ENCODE measurements around the gene BRD7.

The BRD7 gene

GRCh38 chr16:50389900-50390299 lies 21.1 kb upstream of the BRD7 start:
- DNase-seq (ENCODE audit: low spot score) = no peak

DNA sequence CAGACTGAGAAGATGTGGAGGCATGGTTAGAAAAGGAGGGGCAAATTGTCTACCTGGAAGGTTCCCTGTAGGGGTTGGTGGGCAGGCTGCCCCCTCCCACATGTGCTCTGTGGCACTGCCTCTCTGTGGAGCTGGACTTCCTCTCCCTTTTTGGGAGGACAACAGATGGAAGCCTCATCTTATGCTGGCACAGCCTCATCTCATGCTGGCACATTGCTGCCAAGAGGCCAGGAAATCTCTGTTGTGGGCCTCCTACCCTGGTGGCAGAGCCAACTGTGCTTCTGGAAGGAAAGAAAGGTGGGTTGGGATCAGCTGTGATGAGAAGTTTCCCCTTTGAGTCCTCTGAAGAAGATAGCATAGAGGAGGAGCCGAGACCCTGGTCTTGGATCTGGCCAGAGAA lies 19.7 kb upstream of the BRD7 start:
- DNase-seq (ENCODE audit: low spot score) = no peak

DNA sequence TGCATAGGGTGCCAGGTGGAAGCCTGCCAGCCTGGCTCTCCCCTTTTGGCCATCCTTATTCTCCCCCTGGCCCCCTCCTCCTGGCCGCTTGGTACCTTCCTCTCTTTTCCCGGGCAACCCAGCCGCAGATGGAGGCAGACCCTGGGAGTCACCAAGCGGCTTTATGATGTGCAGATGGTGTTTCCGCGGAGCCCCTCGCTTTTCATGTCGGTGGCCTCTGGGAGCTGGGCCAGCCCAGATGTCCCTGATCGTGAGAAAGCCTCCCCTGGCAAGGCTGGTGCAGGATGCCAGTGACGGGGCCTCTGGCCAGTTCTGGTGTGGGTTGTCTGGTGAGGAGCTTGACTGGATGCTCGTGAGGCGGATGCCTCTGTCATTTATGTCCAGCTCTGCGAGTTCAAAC lies 18.0 kb upstream of the BRD7 start:
- no peak for DNase-seq (ENCODE audit: low spot score)

DNA sequence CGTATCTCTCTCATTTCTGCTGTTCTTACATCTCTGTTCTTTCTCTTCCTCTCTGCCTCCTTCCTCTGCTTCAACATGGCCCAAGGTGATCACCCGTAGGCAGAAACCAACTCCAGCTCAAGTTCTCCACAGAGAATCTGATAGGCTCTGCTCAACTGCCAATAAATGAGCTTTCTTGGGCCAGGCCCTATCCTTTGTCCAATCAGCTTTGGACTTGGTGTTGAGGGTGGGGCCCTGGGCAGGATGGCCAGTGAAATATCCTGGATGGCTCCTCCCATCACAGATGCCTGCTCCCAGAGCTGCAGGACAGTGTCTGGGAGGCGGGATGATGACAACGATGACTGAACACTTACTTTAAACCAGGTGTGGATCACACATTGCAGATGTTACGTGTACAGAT lies 17.4 kb upstream of the BRD7 start:
- DNase-seq (ENCODE audit: low spot score) = no peak

DNA sequence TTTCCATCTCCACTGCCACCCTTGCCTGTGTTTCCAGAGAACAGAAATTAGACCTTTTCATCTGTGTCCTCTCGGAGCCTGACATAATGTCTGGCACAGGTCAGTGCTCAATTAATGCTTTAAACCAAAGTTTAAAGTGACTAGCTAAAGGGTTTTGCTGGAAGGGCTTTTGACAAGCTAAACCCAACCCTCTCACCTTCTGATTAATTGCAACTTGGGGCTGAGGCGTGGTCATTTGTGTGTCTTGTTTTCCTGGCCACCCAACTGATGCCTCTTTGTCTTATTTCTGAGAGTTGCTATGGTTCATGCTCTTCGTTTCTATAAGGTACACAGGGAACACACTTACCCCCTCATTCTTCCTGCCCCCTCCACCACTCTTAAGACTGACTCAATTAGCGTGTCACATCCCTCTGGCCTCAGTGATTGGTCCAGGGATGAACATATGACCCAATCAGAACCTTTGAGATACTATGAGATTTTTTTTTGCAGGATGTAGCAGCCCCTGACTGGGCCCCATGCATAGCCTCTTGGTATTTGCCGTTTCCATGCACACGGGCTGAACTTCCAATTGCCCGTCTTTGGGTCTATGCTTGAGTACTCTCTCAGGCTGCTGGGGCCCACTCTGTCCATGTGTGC lies 15.8 kb upstream of the BRD7 start:
- DNase-seq (ENCODE audit: low spot score) = no peak

- DNase-seq (ENCODE audit: low spot score) = no peak
Measured at GRCh38 chr16:50381679-50382440, 13.1 kb upstream of the BRD7 start.

DNA sequence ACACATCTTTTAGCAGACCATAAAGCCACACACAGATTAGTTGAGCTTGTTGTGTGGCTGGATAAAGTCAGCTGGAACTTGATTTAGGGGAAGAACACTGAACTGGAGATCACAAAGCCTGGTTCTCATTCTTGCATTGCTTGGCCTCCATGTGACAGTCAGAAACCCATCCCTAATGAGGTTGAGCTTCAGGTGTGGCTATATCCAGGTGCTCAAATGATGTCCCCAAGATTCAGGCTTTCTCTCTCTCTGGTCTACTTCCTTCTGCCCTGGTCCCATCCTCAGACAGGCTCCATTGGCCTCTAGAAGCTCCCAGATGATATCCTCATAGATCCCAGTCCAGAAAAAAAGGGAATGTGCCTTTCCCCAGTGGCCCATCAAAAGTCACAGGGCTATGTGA lies 9.6 kb upstream of the BRD7 start:
- no peak for DNase-seq (ENCODE audit: low spot score)

GRCh38 chr16:50377001-50377400 lies 8.2 kb upstream of the BRD7 start:
- DNase-seq (ENCODE audit: low spot score) = no peak

GRCh38 chr16:50373780-50374179 lies 5.0 kb upstream of the BRD7 start:
- DNase-seq (ENCODE audit: low spot score) = no peak

DNA sequence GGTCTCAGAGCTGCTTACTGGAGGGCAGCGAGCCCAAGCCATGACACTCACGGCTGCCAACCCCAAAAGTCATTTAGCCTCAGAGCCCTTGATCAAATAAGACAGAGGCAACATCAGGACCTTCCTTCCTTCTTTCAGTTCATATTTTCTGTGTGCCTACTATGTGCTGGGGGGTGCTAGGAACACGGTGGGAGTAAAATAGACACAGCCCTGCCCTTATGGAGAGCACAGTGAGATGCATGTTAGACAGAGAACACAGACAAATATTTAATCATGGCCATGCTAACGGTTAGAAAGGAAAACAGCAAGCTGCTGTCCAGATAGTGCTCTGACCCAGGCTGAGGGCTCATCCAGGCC lies 4.5 kb upstream of the BRD7 start:
- no peak for DNase-seq (ENCODE audit: low spot score)

GRCh38 chr16:50372611-50373344 lies 4.0 kb upstream of the BRD7 start:
- DNase-seq (ENCODE audit: low spot score) = no peak

DNA sequence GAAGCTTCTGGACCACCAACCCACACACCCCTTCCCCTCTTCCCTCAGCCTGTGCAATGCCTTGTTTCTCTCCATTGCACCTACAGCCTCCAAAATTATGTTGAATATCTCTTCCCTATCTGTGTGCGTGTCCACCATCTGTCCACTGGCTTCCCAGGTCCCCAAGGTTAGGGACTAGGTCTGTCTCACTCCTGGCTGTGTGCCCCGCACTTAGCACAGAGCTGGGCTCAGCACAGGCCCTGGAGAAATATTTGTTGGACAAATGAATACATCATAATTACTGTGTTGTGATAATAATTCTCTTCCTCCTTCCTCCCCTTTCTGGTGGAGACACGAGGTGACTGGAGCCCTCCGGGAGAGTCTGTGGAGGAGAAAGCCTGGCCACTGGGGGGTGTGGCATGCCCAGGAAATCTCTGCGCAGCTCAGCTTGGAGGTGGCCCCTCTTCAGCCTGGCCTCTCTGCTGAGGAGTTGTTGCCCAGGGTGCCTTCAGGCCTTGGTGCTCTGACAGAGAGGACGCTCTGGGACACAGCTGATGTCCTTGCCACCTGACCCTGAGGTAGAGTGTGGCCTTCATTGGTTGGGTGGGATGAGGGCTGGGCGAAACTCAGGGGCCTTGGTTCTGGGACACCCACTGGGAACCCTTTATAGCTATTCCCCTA lies 3.3 kb upstream of the BRD7 start:
- DNase-seq (ENCODE audit: low spot score) = peak; percentile 52

DNA sequence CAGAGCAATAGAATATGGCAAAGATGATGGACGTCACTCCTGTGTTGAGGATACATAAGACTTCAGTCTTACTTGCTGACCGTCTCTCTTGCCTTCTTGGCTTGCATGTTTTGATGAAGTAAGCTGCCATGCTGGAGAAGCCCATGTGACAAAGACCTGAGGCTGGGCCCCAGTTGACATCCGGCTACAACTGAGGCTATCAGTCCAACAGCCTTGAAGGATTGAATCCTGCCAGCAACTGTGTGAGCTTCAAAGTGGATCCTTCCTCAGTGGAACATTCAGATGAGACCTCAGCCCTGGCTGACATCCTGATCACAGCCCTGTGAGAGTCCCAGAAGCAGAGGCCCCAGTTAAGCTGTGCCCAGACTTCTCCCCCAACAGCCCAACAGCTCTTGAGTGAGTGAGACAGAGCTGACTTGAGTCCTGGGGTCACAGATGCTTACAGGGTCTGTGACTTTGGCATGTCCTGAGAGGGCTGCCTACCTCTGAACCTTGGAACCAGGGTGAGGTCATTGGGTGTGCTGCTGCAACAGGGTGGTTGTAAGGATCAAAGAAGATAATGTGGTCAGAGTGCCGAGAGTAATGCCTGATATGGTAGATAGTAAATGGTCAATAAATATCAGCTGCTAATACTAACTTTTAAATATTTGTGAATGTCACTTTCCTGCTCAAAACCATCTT lies 2.4 kb upstream of the BRD7 start:
- DNase-seq (ENCODE audit: low spot score) = no peak

GRCh38 chr16:50369133-50369804 lies 481 bp upstream of the BRD7 start:
- DNase-seq (ENCODE audit: low spot score) = no peak

DNA sequence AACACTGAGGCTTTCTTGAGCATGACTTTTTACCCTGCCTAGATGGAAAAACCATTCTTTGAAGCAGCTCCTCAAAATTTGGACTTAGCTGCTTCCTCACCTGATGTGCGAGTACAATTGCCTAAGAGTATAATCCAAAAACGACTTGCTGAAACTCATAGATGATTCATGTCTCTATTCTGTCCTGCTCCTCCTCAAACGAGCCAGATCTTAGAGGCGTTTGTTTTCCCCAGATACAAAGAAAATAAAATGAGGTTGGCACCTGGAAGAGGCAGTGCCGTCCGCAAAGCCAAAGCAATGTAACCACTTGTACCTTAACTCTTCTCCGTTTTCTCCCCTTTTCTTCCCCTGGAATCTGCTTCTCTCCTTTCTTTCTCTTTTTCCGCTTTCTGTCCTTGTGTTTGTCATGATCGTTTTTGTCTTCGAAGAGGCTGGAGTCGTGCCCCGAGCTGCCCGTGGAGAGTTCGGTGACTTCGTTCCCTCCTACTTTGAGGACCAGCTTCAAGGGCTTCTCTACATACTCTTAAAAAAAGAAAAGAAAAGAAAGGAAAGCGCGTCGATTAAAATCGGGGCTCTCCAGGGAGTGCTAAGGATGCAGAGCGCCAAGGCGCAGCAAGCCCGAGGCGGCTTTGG lies 895 bp downstream of the BRD7 start:
- no peak for DNase-seq (ENCODE audit: low spot score)

DNA sequence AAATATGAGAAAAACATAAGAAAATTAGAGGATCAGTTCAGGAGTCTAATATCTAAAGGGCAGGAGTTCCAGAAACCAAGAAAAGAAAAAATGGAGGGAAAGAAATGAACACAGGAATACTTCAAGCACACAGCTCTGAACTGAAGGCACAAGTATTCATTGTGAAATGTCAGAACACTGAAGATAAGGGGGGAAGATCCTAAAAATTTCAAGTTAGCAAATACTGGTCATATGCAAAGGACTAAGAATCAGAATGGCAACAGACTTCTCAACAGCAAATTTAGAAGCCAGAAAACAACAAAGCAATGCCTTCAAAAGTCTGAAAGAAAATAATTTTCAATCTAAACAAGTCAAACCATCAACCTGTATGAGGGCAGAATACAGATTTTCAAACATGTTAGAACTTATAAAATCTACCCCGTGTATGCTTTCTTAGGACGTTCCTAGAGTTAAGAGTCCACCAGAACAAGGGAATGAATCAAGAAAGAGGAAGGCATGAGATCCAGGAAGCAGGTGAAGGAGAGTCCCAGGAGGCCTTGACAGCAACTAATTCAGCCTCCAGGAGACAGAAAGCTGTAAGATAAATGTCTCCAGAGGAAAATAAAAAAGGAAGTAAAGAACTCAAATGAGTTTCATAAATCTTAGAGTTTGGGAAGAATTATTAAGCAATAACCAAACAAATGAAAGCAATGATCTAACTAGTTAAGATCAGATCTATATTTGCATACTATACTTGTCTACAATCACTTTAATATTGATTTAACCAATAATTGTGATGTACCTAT lies 2.8 kb downstream of the BRD7 start:
- DNase-seq (ENCODE audit: low spot score) = no peak

DNA sequence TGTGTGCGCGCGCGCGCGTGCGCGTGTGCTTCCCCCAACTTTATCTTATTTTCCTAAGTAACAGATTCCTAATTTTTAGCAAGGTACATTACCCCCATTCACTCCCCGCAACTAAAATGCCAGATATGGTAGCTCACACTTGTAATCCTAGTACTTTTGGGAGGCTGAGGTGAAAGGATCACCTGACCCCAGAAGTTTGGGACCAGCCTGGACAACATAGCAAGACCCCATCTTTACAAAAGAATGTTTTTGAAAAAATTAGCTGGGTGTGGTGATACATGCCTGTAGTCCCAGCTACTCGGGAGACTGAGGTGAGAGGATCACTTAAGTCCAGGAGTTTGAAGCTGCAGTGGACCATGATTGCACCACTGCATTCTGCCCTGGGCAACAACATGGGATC lies 5.1 kb downstream of the BRD7 start:
- DNase-seq (ENCODE audit: low spot score) = no peak

DNA sequence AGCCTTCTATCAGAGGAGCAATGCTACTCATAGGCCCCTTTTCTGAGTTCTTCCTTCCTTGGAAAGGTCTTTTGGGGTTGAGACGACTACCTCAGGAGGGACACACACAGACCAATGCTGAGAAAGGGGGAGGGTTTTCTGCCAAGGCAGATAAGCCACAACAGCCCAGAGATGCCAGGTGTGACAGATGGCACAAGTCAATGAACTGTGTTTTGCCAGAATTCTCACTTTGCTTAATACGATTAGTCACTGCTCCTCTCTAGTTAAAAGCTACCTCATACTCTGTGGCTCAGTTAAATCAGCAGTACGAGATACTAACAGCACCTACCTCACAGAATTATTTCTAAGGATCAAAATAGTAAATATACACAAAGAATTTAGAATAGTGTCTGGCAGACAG lies 8.0 kb downstream of the BRD7 start:
- DNase-seq (ENCODE audit: low spot score) = no peak

GRCh38 chr16:50360033-50360778 lies 8.6 kb downstream of the BRD7 start:
- DNase-seq (ENCODE audit: low spot score) = no peak

DNA sequence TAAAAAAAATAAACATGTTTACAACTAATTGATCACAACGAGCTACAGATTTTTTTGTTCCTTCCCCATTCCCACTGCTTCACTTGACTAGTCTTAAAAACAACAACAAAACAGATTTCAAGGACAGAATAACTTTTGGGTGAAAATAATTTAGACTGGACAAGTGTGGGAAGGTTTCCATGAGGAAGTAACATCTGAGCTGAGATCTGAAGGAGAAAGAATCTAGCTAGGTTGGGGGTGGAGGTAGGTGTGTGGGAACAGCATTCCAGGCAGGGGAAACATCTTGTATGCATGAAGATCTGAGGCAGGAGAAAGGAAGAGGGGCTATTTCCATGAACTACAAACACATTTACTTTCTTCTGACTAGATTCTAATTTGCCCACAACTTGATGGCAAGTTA lies 9.2 kb downstream of the BRD7 start:
- DNase-seq (ENCODE audit: low spot score) = no peak
